Endodermal cell (in vitro differentiated cells): ENCODE data around the gene SUCLG2. TPM values are rescaled to one million over a fixed set of nuclear protein-coding genes. Genes with fewer than 3 reads are reported as not detected.

ENCODE experiments used
- DNase-seq: peaks from one replicate; pipeline ENCODE4 v3.0.0-alpha.2; 2017
- H3K27ac ChIP-seq: 2 replicates; pipeline ENCODE4 v1.5.1; 2013; ENCODE audit warnings: mild to moderate bottlenecking, low read depth, low read length, moderate library complexity
- H3K27me3 ChIP-seq: 2 replicates; pipeline ENCODE4 v1.6.1; 2013; ENCODE audit warnings: mild to moderate bottlenecking, low read length, moderate library complexity; ENCODE audit not compliant: insufficient read depth, control insufficient read depth, poor library complexity, severe bottlenecking
- H3K36me3 ChIP-seq: 2 replicates; pipeline ENCODE4 v1.7.0; 2013; ENCODE audit warnings: mild to moderate bottlenecking, low read length, moderate library complexity; ENCODE audit not compliant: control insufficient read depth, insufficient read depth
- H3K4me1 ChIP-seq: one replicate; pipeline ENCODE4 v1.7.0; 2013; ENCODE audit warnings: low read length; ENCODE audit not compliant: control insufficient read depth, insufficient read depth
- H3K4me3 ChIP-seq: 2 replicates; pipeline ENCODE4 v1.5.1; 2013; ENCODE audit warnings: mild to moderate bottlenecking, low read length, moderate library complexity
- H3K9ac ChIP-seq: 2 replicates; pipeline ENCODE4 v1.6.1; 2013; ENCODE audit warnings: mild to moderate bottlenecking, low read length, moderate library complexity; ENCODE audit not compliant: poor library complexity, severe bottlenecking; ENCODE audit errors: extremely low read depth
- H3K9me3 ChIP-seq: 2 replicates; pipeline ENCODE4 v1.6.1; 2013; ENCODE audit warnings: mild to moderate bottlenecking, low read length, moderate library complexity; ENCODE audit not compliant: control insufficient read depth
- H3K27ac Mint-ChIP-seq: 2 replicates; pipeline ENCODE4 v1.8.0; 2020; ENCODE audit warnings: mixed read lengths
- H3K27me3 Mint-ChIP-seq: 2 replicates; pipeline ENCODE4 v1.8.0; 2021; ENCODE audit warnings: mild to moderate bottlenecking, mixed read lengths; ENCODE audit not compliant: insufficient read depth
- H3K36me3 Mint-ChIP-seq: 2 replicates; pipeline ENCODE4 v1.8.0; 2020; ENCODE audit warnings: low read depth, mixed read lengths
- H3K4me1 Mint-ChIP-seq: 2 replicates; pipeline ENCODE4 v1.8.0; 2020; ENCODE audit warnings: mixed read lengths
- H3K4me3 Mint-ChIP-seq: 2 replicates; pipeline ENCODE4 v1.8.0; 2020; ENCODE audit warnings: mild to moderate bottlenecking, moderate library complexity, mixed read lengths
- H3K9me3 Mint-ChIP-seq: 2 replicates; pipeline ENCODE4 v1.8.0; 2020; ENCODE audit warnings: mild to moderate bottlenecking, mixed read lengths
- CTCF ChIP-seq: fragments of 200-600 bp; sonication (generic); conservative IDR thresholded peaks from 2 replicates; pipeline ENCODE4 v1.5.0; 2021; ENCODE audit warnings: antibody characterized with exemption, mild to moderate bottlenecking
- WGBS, 2 experiments: methylation state at CpG; one replicate each; pipeline versions ENCODE4 v1.1.5 to v1.1.7; 2013; ENCODE audit warnings: missing lambda C conversion rate in 2 of 2, mixed read lengths in 1 of 2; ENCODE audit not compliant: insufficient coverage in 1 of 2, insufficient read length in 1 of 2; 5-methylcytosine and 5-hydroxymethylcytosine counted together
- total RNA-seq, 2 donors: library from RNA; stranded (reverse); fragmentation: NEBNext Ultra II Directional in 1 of 2; extraction: Animal tissue kit (Norgen Biotek cat#: 25700) in 1 of 2; gene quantifications; 2 replicates in 1 of 2; 3 replicates in 1 of 2; pipeline ENCODE4 v1.2.1, GENCODE V29; 2021

SUCLG2 gene
- total RNA-seq, 2 donors from 2014 or later, result 42.4 to 57.3 TPM

- Histone ChIP-seq H3K27me3 (no peaks in the 10 kb centered on the region), H3K4me1 (no peaks in the 10 kb centered on the region), H3K9me3 (no peaks in the 10 kb centered on the region), H3K9ac (no peak overlapping the region), H3K36me3 (no peaks in the 10 kb centered on the region), H3K27ac (no peak overlapping the region), H3K4me3 (no peak overlapping the region)
- Mint-ChIP-seq H3K4me3 (no peak overlapping the region), H3K9me3 (peaks cover 10% of the 10 kb centered on the region), H3K36me3 (no peaks in the 10 kb centered on the region), H3K27me3 (no peaks in the 10 kb centered on the region), H3K27ac (no peak overlapping the region), H3K4me1 (no peaks in the 10 kb centered on the region)
- no peak for DNase-seq
- TF ChIP-seq CTCF, result no peak
- WGBS, 2 experiments, result 83 to 86% methylated on average over 1 of the region's 2 CpGs
Observed at GRCh38 chr3:67335813-67336212, 318.6 kb downstream of the SUCLG2 start.

- Mint-ChIP-seq H3K36me3 (no peaks in the 10 kb centered on the region), H3K27me3 (no peaks in the 10 kb centered on the region), H3K9me3 (peaks cover 4% of the 10 kb centered on the region), H3K27ac (no peak overlapping the region), H3K4me3 (no peak overlapping the region), H3K4me1 (no peaks in the 10 kb centered on the region)
- Histone ChIP-seq H3K27ac (no peak overlapping the region), H3K9ac (no peak overlapping the region), H3K27me3 (no peaks in the 10 kb centered on the region), H3K4me3 (no peak overlapping the region), H3K4me1 (no peaks in the 10 kb centered on the region), H3K9me3 (no peaks in the 10 kb centered on the region), H3K36me3 (no peaks in the 10 kb centered on the region)
- TF ChIP-seq CTCF, result no peak
- no peak for DNase-seq
Observed at GRCh38 chr3:67334588-67334987, 319.8 kb downstream of the SUCLG2 start.

- H3K36me3 Mint-ChIP-seq, result no peaks in the 10 kb centered on the region
- H3K27me3 ChIP-seq, result no peaks in the 10 kb centered on the region
- no peak for TF ChIP-seq CTCF
- no peak overlapping the region for H3K27ac ChIP-seq
- H3K9me3 Mint-ChIP-seq, result no peaks in the 10 kb centered on the region
- no peak overlapping the region for H3K4me3 Mint-ChIP-seq
- H3K4me3 ChIP-seq, result no peak overlapping the region
- no peaks in the 10 kb centered on the region for H3K9me3 ChIP-seq
- no peaks in the 10 kb centered on the region for H3K27me3 Mint-ChIP-seq
- WGBS, 2 experiments, result 86 to 89% methylated on average over 2 of the region's 2 CpGs
- H3K36me3 ChIP-seq, result no peaks in the 10 kb centered on the region
- no peaks in the 10 kb centered on the region for H3K4me1 ChIP-seq
- no peak for DNase-seq
- H3K9ac ChIP-seq, result no peak overlapping the region
- H3K27ac Mint-ChIP-seq, result no peak overlapping the region
- no peaks in the 10 kb centered on the region for H3K4me1 Mint-ChIP-seq
Observed at GRCh38 chr3:67329358-67329757, 325.1 kb downstream of the SUCLG2 start.
